GM13977 (cell line): ENCODE data around the gene P2RX7.

Experiments
- DNase-seq: peaks from one replicate; pipeline ENCODE4 v3.0.0; 2012; ENCODE audit warnings: low spot score
- in situ Hi-C: fragments of 300-500 bp; cut with MboI; formaldehyde crosslinking; loops from one replicate; pipeline ENCODE4 v1.12.0; 2022; ENCODE audit warnings: low sequenced_read_pairs, low pct_unique_long_range_greater_than_20kb, mixed read lengths, inconsistent platforms; ENCODE audit not compliant: unreplicated experiment
- TF ChIP-seq, protein P1 (sequence below): IDR thresholded peaks from 2 replicates; pipeline ENCODE4 v1.5.1; 2012; ENCODE audit warnings: mild to moderate bottlenecking, control low read depth; ENCODE audit not compliant: insufficient read depth; ENCODE audit errors: extremely low read depth, missing control alignments

Gene P2RX7

DNA sequence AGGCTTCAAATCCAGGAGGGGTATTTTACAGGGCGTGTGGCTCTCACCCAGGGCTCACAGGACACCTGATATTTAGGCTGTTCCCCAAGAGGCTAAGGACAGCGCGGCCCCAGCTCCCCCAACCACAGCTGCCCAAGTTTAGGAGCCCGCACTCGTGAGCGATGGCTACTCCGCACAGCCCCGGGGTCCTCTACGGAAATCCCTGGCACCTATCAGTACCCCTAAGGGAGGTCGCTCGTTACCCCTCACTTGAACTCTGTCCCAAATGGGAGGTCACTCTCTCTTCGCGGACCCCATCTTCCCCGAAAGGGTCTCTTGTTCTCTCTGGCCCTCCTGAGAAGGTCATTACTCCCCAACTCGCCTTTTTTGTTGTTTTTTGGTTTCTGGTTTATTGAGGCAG is 76.5 kb downstream of the P2RX7 start:
- in situ Hi-C loops: no loop called here
- no peak for DNase-seq
- TF ChIP-seq, protein P1, sequence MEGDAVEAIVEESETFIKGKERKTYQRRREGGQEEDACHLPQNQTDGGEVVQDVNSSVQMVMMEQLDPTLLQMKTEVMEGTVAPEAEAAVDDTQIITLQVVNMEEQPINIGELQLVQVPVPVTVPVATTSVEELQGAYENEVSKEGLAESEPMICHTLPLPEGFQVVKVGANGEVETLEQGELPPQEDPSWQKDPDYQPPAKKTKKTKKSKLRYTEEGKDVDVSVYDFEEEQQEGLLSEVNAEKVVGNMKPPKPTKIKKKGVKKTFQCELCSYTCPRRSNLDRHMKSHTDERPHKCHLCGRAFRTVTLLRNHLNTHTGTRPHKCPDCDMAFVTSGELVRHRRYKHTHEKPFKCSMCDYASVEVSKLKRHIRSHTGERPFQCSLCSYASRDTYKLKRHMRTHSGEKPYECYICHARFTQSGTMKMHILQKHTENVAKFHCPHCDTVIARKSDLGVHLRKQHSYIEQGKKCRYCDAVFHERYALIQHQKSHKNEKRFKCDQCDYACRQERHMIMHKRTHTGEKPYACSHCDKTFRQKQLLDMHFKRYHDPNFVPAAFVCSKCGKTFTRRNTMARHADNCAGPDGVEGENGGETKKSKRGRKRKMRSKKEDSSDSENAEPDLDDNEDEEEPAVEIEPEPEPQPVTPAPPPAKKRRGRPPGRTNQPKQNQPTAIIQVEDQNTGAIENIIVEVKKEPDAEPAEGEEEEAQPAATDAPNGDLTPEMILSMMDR: no peak

DNA sequence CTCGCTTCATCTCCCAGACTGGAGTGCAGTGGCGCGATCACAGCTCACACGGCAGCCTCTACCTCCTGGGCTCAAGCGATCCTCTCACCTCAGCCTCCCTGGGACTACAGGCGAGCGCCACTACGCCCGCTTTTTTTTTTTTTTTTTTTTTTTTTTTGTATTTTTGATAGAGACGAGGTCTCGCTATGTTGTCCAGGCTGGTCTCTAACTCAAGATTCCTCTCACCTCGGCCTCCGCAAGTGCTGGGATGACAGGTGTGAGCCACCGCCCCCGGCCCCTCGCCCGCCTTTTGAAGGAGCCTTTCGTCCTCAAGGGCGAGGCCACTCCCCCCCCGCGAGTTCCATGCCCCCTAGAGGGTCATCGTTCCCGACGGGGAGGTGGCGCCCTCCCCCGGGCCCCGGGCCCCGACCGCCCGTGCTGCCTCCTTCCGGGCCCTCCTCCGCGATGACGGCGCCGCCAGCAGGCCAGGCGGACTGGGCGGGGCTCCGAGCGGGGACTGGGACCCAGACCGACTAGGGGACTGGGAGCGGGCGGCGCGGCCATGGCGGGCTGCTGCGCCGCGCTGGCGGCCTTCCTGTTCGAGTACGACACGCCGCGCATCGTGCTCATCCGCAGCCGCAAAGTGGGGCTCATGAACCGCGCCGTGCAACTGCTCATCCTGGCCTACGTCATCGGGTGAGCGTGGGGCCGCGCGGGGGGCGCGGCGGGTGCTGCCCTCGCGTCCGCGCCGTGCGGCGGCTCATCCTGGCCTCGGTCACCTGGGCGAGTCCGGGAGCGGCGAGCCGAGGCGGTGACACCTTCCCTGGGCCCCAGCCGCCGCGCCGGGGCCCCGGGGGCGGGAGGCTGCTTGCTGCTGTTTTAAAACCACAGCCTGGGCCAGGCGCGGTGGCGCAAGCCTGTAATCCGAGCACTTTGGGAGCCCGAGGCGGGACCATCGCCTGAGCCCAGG is 77.2 kb downstream of the P2RX7 start, which contains the start of gene P2RX4:
P2RX4 (plus strand) TSS at position 506 of the 949 bp plus-strand sequence; CDS start at position 542, 36 bp downstream.
- in situ Hi-C loops: no loop called here
- peak; percentile 94 for DNase-seq
- TF ChIP-seq, protein P1: peak; percentile 57

- TF ChIP-seq, protein P1: no peak
- DNase-seq: no peak
- in situ Hi-C loops: no loop called here
Observed at GRCh38 chr12:121212875-121213274, 80.2 kb downstream of the P2RX7 start.

DNA sequence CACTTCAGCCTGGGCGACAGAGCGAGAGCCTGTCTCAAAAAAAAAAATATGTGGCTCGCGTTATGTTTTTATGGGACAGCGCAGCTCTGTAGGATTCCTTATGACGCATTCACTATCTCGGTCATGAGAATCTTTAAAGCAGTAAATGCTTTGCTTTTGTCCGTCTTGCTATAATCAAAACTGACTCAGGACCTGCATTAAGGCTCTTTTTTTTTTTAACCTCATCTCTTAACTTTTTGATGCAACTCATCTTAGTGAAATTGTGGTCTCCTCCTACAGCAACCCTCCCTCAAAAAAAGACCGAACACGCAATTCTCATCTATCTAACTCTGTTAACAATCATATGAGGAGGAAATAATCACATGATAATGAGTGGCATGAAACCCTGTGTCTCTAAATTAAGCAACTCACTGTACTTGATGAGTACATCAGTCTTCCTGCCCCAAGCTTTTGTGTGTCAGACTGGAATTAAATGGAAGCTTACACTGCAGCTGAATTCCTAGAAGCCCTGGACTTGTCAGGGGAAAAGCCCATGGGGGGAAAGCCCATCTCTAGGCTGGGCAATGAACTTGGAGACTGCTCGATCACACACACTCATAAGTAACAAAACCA is 81.6 kb downstream of the P2RX7 start:
- TF ChIP-seq, protein P1: no peak
- in situ Hi-C loops: no loop called here
- no peak for DNase-seq

- in situ Hi-C loops: no loop called here
- DNase-seq: no peak
- TF ChIP-seq, protein P1: no peak
Observed at GRCh38 chr12:121214855-121215745, 82.4 kb downstream of the P2RX7 start.

DNA sequence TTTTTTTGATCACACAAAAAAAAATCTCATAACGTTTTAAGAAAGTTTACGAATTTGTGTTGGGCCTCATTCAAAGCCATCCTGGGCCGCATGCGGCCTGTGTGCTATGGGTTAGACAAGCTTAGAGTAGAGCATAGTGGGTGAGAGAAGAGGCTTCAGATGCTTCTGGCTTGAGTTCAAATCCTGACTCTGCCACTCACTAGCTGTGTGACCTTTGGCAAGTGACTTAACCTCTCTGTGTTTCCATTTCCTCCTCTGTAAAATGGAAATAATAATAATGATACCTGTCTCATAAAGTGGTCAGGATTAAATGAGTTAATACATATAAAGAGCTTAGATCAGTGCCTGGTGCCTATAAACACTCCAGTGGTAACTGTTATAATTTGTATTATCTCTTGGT is 83.4 kb downstream of the P2RX7 start:
- in situ Hi-C loops: no loop called here
- TF ChIP-seq, protein P1: no peak
- no peak for DNase-seq
